HEK293T (cell line): Measurements from ENCODE around the gene GPR107.

ENCODE experiments used
- CTCF ChIA-PET: fragments of 350-600 bp; formaldehyde crosslinking; extraction: SDS; loops from one replicate; lab custom pipeline; 2021; ENCODE audit warnings: antibody characterized with exemption, inconsistent platforms; lab: Yijun Ruan, JAX
- POLR2A ChIA-PET: fragments of 350-600 bp; formaldehyde crosslinking; extraction: SDS; loops from one replicate; lab custom pipeline; 2020; ENCODE audit warnings: antibody characterized with exemption, inconsistent platforms; lab: Yijun Ruan, JAX
- DNase-seq: peaks from one replicate; pipeline ENCODE4 v3.0.0; 2012; ENCODE audit warnings: mixed read lengths; ENCODE audit errors: extremely low spot score
- ARNT ChIP-seq: fragments of 450-650 bp; IDR thresholded peaks from 2 replicates; pipeline ENCODE4 v1.6.1; 2017; ENCODE audit warnings: mild to moderate bottlenecking
- BHLHE40 ChIP-seq: fragments of 450-650 bp; IDR thresholded peaks from 2 replicates; pipeline ENCODE4 v1.6.1; 2016; ENCODE audit warnings: mild to moderate bottlenecking, moderate library complexity, borderline replicate concordance
- CTBP1 ChIP-seq: fragments of 450-650 bp; IDR thresholded peaks from 2 replicates; pipeline ENCODE4 v1.6.1; 2016; ENCODE audit warnings: borderline replicate concordance
- ELF4 ChIP-seq: fragments of 450-650 bp; IDR thresholded peaks from 2 replicates; pipeline ENCODE4 v1.6.1; 2017; ENCODE audit warnings: antibody characterized with exemption
- FOXA1 ChIP-seq: fragments of 450-650 bp; IDR thresholded peaks from 2 replicates; pipeline ENCODE4 v1.6.1; 2016; ENCODE audit warnings: mild to moderate bottlenecking
- FOXK2 ChIP-seq: fragments of 450-650 bp; IDR thresholded peaks from 2 replicates; pipeline ENCODE4 v1.6.1; 2016; ENCODE audit warnings: mild to moderate bottlenecking
- FOXM1 ChIP-seq: fragments of 450-650 bp; IDR thresholded peaks from 2 replicates; pipeline ENCODE4 v1.6.1; 2017; ENCODE audit warnings: mild to moderate bottlenecking, borderline replicate concordance
- HDGF ChIP-seq: fragments of 450-650 bp; IDR thresholded peaks from 2 replicates; pipeline ENCODE4 v1.6.1; 2017; ENCODE audit warnings: antibody characterized with exemption, borderline replicate concordance
- L3MBTL2 ChIP-seq: fragments of 450-650 bp; conservative IDR thresholded peaks from 2 replicates; pipeline ENCODE4 v1.6.1; 2016; ENCODE audit warnings: mild to moderate bottlenecking
- LEF1 ChIP-seq: fragments of 450-650 bp; IDR thresholded peaks from 2 replicates; pipeline ENCODE4 v1.6.1; 2017; ENCODE audit warnings: mild to moderate bottlenecking, borderline replicate concordance
- NFRKB ChIP-seq: fragments of 450-650 bp; IDR thresholded peaks from 2 replicates; pipeline ENCODE4 v1.6.1; 2016; ENCODE audit warnings: mild to moderate bottlenecking, moderate library complexity
- SP1 ChIP-seq: fragments of 450-650 bp; IDR thresholded peaks from 2 replicates; pipeline ENCODE4 v1.6.1; 2017
- SUZ12 ChIP-seq: fragments of 450-650 bp; IDR thresholded peaks from 2 replicates; pipeline ENCODE4 v1.6.1; 2016; ENCODE audit warnings: mild to moderate bottlenecking
- TARDBP ChIP-seq: fragments of 450-650 bp; IDR thresholded peaks from 2 replicates; pipeline ENCODE4 v1.6.1; 2016
- ZNF384 ChIP-seq: fragments of 450-650 bp; IDR thresholded peaks from 2 replicates; pipeline ENCODE4 v1.6.1; 2016
- TF ChIP-seq, protein P1 (sequence below): fragments of 450-650 bp; IDR thresholded peaks from 2 replicates; pipeline ENCODE4 v1.6.1; 2016

The GPR107 gene

DNA sequence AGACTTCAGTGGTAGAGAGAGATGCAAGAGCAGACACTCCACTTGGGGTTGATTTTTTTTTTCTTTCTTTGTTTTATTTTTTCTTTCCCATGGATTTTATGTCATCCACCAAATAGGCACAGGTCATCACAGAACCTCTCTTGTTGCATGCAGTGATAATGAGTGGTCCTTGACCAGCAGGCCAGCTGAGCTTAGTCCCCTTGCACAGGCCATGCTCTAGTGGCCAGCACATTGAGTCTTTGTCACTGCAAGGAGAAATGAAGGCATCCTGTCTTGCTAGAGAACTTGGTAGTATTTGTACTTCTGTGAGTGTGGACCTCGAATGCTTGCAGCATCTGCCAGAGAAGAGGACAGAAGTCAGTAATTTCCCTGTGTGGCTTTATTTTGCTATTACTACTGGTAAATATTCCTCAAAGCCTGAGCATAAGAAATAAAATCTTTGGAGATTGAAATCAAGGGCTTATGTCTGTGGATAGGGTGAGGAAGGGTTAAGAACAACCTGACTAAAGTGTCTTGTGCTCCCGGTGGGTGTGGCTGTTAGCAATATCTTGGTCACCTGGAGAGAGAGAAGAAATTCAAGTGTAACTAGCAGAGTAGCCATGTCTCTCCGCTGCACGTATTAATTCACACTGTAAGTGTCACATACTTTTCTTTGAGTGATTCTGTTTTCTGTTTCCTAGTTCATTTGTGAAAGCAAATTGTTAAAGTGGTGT is 73.2 kb downstream of the GPR107 start:
- no peak for DNase-seq
- no peak for TF ChIP-seq NFRKB
- ChIA-PET POLR2A (no interaction called here), CTCF (no interaction called here)

GRCh38 chr9:130128251-130128650 is 74.5 kb downstream of the GPR107 start:
- POLR2A ChIA-PET, result no interaction called here
- no peak for TF ChIP-seq NFRKB
- no peak for TF ChIP-seq L3MBTL2
- TF ChIP-seq SP1, result no peak
- TF ChIP-seq SUZ12, result no peak
- TF ChIP-seq CTBP1, result no peak
- TF ChIP-seq FOXA1, result no peak
- TF ChIP-seq BHLHE40, result no peak
- TF ChIP-seq FOXM1, result no peak
- no peak for TF ChIP-seq FOXK2
- TF ChIP-seq, protein P1, sequence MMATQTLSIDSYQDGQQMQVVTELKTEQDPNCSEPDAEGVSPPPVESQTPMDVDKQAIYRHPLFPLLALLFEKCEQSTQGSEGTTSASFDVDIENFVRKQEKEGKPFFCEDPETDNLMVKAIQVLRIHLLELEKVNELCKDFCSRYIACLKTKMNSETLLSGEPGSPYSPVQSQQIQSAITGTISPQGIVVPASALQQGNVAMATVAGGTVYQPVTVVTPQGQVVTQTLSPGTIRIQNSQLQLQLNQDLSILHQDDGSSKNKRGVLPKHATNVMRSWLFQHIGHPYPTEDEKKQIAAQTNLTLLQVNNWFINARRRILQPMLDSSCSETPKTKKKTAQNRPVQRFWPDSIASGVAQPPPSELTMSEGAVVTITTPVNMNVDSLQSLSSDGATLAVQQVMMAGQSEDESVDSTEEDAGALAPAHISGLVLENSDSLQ, result no peak
- TF ChIP-seq LEF1, result no peak
- TF ChIP-seq ELF4, result no peak
- TF ChIP-seq TARDBP, result no peak
- no peak for TF ChIP-seq ZNF384
- DNase-seq, result no peak
- CTCF ChIA-PET, result no interaction called here

- DNase-seq, result no peak
- TF ChIP-seq FOXM1 (no peak), ARNT (no peak), SUZ12 (no peak), ELF4 (no peak), TARDBP (no peak), FOXK2 (no peak), LEF1 (no peak), NFRKB (no peak), ZNF384 (no peak), CTBP1 (no peak), L3MBTL2 (no peak), HDGF (no peak), FOXA1 (no peak), SP1 (no peak), BHLHE40 (no peak)
- TF ChIP-seq, protein P1, result no peak
- CTCF ChIA-PET, result no interaction called here
- POLR2A ChIA-PET, result no interaction called here
Measured at GRCh38 chr9:130128733-130129431, 75.2 kb downstream of the GPR107 start.

DNA sequence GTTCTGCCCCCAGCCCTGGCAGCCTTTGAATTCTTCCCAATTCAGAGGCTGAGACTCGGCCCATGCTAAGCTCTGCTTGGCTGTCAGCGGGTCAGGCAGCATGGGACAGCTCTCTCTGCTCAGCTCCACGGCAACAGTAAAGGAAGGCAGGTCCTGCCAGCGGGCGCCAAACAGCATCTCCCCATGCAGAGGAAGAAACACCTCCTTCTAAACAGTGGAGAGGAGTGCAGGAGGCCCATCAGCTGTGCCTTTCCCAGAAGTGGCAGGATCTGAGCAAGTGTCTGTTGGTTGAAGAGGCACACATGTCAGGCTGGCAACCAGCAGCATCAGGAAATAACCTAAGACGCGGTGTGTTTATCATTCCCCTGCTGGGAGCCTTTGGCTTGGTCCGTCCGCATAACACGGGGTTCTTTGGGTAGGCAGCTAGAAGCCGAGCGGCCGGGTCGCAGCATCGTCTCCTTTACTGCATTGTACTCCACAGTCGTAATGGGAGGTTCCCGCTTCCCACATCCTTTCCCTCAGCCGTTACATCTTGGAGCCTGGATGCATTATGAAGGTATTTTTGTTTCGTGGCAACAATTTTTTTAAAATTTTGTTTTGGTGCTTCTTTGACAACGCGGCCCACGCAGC is 75.8 kb downstream of the GPR107 start:
- ChIA-PET POLR2A (no interaction called here), CTCF (no interaction called here)
- TF ChIP-seq ZNF384 (no peak), FOXA1 (no peak)
- DNase-seq, result no peak

- CTCF ChIA-PET, result no interaction called here
- DNase-seq, result no peak
- no peak for TF ChIP-seq HDGF
- no peak for TF ChIP-seq BHLHE40
- TF ChIP-seq NFRKB, result no peak
- TF ChIP-seq FOXM1, result no peak
- TF ChIP-seq LEF1, result no peak
- TF ChIP-seq SUZ12, result no peak
- TF ChIP-seq, protein P1, result no peak
- TF ChIP-seq ELF4, result no peak
- no peak for TF ChIP-seq FOXK2
- no peak for TF ChIP-seq FOXA1
- no peak for TF ChIP-seq ZNF384
- TF ChIP-seq ARNT, result no peak
- no peak for TF ChIP-seq TARDBP
- POLR2A ChIA-PET, result no interaction called here
Measured at GRCh38 chr9:130132746-130133145, 79.0 kb downstream of the GPR107 start.

DNA sequence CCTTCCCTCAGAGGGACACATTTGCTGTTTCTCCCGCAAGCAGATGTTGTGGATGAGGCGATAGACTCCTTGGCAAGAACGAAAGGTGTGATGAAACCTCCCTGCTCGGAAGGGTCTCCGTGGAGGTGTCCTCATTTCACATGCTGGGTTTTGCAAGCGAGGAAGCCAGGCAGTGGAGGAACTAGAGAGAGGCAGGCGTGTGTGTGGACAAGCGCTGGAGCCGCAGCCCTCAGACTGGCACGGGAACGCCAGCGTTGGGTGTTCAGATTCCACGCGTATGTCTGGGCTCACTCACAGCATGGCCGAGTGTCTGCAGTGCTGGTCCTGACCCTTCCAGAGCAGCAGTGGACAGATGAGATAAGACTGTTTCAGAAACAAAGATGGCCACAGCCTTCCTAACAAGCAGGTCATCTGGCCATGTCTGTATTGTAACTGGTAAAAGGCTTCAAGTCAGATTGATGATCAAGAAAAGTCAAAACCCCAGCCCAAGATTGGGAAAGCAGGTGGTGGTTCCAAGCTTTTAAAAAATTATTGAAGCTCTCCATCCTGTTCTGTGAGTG is 83.5 kb downstream of the GPR107 start:
- DNase-seq, result no peak
- TF ChIP-seq FOXA1 (no peak), L3MBTL2 (no peak), ELF4 (no peak), ARNT (no peak), HDGF (no peak), NFRKB (no peak), SUZ12 (no peak), ZNF384 (no peak), SP1 (no peak), BHLHE40 (no peak)
- TF ChIP-seq, protein P1, result no peak
- POLR2A ChIA-PET, result no interaction called here
- CTCF ChIA-PET, result interaction anchor here (0.6 kb wide), 1 partner anchor 233 kb away, joined by 3 read pairs; no protein-coding TSS in a partner anchor
